Thoracic aorta (tissue), 2 donors: ENCODE measurements around the gene NKD1. TPM values are rescaled to one million over a fixed set of nuclear protein-coding genes. Genes with fewer than 3 reads are reported as not detected.

Experiments used
- ATAC-seq: fragments of 150-250 bp; one replicate; pipeline ENCODE4 v1.8.0; 2017; ENCODE audit warnings: low read depth; ENCODE audit not compliant: insufficient number of reproducible peaks, low FRiP score
- DNase-seq: peaks from one replicate; pipeline ENCODE4 v3.0.0-alpha.2; 2020; ENCODE audit warnings: low spot score
- H3K27ac ChIP-seq, 2 donors: fragments of 200-600 bp; sonication (generic); 1 replicate in 1 of 2; 2 replicates in 1 of 2; pipeline ENCODE4 v1.5.1; 2016; ENCODE audit warnings: mild to moderate bottlenecking in 2 of 2, moderate library complexity in 2 of 2
- H3K27me3 ChIP-seq: fragments of 200-600 bp; sonication (generic); replicated peaks from 2 replicates; pipeline ENCODE4 v1.6.0; 2016; ENCODE audit warnings: mild to moderate bottlenecking; ENCODE audit not compliant: insufficient read depth
- H3K36me3 ChIP-seq: fragments of 200-600 bp; sonication (generic); one replicate; pipeline ENCODE4 v1.5.1; 2016
- H3K4me1 ChIP-seq, 2 donors: fragments of 200-600 bp; sonication (generic); 1 replicate in 1 of 2; 2 replicates in 1 of 2; pipeline versions ENCODE4 v1.5.1 to v1.6.0; 2016; ENCODE audit warnings: low read depth in 2 of 2, mild to moderate bottlenecking in 1 of 2; ENCODE audit not compliant: control insufficient read depth in 1 of 2
- H3K4me3 ChIP-seq: fragments of 200-600 bp; sonication (generic); 2 replicates; pipeline ENCODE4 v1.5.1; 2016; ENCODE audit warnings: mild to moderate bottlenecking
- H3K9me3 ChIP-seq: fragments of 200-600 bp; sonication (generic); 2 replicates; pipeline ENCODE4 v1.5.1; 2016
- total RNA-seq, 2 donors: library from RNA; depleted of rRNA; stranded (reverse); fragments of >200 nt; gene quantifications; one replicate each; pipeline versions ENCODE4 v1.1.0 to v1.2.3, GENCODE V29; 2016
- TF ChIP-seq, protein P1 (sequence below): fragments of 200-600 bp; sonication (generic); IDR thresholded peaks from one replicate; pipeline ENCODE4 v1.5.1; 2019; ENCODE audit warnings: antibody characterized with exemption

The NKD1 gene
- total RNA-seq, 2 donors from 2014 or later, result 30.2 to 41.7 TPM

DNA sequence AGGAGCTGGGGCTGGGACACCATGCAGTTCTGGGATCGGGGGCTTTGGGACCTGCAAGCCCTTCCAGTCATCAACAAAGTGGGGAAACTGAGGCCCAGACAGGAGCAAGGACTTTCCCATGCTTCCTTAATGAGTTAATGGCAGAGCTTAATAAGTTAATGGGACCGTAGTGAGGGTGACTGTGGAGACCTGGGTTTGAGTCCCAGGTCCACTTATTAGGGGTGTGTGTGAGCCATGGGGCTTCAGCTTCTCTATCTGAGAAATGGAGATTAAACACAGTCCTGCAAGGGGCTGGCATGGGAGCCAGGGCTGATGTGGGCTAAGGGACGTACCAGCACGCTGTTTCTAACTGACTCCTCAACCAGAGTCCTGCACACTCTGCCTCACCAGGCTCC lies 41.7 kb upstream of the NKD1 start:
- Histone ChIP-seq H3K9me3 (no peaks in the 10 kb centered on the region), H3K27me3 (no peaks in the 10 kb centered on the region), H3K4me3 (no peak overlapping the region), H3K4me1 (peaks cover 0 to 3% of the 10 kb centered on the region in 2 donors), H3K36me3 (no peaks in the 10 kb centered on the region), H3K27ac (no peak overlapping the region)
- DNase-seq (no peak), ATAC-seq (no peak)
- TF ChIP-seq, protein P1, sequence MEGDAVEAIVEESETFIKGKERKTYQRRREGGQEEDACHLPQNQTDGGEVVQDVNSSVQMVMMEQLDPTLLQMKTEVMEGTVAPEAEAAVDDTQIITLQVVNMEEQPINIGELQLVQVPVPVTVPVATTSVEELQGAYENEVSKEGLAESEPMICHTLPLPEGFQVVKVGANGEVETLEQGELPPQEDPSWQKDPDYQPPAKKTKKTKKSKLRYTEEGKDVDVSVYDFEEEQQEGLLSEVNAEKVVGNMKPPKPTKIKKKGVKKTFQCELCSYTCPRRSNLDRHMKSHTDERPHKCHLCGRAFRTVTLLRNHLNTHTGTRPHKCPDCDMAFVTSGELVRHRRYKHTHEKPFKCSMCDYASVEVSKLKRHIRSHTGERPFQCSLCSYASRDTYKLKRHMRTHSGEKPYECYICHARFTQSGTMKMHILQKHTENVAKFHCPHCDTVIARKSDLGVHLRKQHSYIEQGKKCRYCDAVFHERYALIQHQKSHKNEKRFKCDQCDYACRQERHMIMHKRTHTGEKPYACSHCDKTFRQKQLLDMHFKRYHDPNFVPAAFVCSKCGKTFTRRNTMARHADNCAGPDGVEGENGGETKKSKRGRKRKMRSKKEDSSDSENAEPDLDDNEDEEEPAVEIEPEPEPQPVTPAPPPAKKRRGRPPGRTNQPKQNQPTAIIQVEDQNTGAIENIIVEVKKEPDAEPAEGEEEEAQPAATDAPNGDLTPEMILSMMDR, result no peak

DNA sequence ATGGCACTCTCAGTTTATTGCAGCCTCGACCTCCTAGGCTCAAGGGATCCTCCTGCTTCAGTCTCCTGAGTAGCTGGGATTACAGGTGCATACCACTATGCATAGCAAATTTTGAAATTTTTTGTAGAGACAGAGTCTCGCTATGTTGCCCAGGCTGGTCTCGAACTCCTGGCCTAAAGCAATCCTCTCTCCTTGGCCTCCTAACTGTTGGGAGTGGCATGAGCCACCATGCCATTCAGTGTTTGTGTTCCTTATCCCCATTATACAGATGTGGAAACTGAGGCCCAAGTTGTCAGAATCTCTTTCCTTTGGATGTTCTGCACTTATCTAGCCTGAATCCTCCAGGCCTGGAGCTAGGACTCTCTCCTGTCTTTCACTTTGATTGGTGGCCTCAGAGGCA lies 40.8 kb upstream of the NKD1 start:
- H3K9me3 ChIP-seq, result no peaks in the 10 kb centered on the region
- no peak for ATAC-seq
- no peaks in the 10 kb centered on the region for H3K4me1 ChIP-seq
- H3K36me3 ChIP-seq, result no peaks in the 10 kb centered on the region
- no peak overlapping the region for H3K27ac ChIP-seq
- H3K27me3 ChIP-seq, result no peaks in the 10 kb centered on the region
- no peak overlapping the region for H3K4me3 ChIP-seq
- TF ChIP-seq, protein P1, result no peak
- DNase-seq, result no peak

DNA sequence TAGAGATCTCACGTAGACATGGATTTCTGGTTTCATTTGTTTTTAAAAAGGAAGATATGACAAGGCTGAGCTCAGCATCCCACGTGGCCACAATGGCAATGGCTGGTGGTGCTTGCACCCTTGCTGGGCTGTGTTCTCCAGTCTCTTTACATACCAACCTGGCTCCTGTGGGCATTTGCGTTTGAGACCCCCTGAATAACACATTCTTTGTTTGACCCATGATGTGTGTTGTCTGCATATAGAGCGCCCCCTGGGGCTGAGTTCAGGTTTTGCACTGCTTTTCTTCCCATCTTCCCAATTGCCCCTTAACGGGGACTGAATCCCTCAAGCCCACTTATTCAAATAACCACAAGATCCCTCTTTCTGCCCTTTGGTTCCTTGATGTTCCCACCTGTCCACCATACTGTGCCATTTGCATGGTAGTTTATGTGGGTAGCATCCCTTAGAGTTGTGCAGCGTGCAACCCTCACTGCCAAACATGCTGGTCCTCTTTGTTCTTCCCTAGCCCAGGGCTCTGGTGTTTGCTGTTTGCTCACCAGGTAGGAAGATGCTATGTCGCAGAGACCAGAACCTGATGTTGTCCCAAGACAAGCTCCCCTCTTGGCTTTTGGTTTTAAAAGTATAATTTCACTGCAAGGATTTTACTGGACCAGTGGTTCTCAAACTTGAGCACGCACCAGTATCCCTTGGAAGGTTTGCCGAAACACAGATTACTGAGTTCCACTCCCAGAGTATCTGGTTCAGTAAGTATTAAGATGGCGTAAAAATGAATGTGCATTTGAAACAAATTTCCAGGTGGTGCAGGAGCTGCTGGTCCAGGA lies 38.5 kb upstream of the NKD1 start:
- TF ChIP-seq, protein P1, result peak; percentile 46
- DNase-seq (no peak), ATAC-seq (no peak)
- Histone ChIP-seq H3K9me3 (no peaks in the 10 kb centered on the region), H3K4me1 (no peaks in the 10 kb centered on the region), H3K4me3 (no peak overlapping the region), H3K27ac (no peak overlapping the region), H3K36me3 (no peaks in the 10 kb centered on the region), H3K27me3 (no peaks in the 10 kb centered on the region)

DNA sequence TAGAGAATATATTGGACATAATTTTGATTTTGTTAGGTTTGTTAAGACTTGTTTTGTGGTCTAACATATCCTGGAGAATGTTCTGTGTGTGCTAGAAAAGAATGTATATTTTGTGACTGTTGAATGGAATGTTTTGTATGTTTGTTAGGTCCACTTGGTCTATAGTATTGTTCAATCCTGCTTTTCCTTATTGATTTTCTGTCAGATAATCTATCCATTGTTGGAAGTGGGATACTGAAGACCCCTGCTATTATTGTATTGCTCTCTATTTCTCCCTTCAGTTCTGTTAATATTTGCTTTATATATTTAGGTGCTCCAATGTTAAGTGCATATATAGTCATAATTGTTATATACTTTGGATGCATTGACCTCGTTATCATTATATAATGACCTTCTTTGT lies 33.0 kb upstream of the NKD1 start:
- DNase-seq (no peak), ATAC-seq (no peak)
- Histone ChIP-seq H3K4me1 (no peaks in the 10 kb centered on the region), H3K9me3 (peaks cover 8% of the 10 kb centered on the region), H3K27ac (no peak overlapping the region), H3K36me3 (no peaks in the 10 kb centered on the region), H3K27me3 (no peaks in the 10 kb centered on the region), H3K4me3 (no peak overlapping the region)
- TF ChIP-seq, protein P1, result no peak

DNA sequence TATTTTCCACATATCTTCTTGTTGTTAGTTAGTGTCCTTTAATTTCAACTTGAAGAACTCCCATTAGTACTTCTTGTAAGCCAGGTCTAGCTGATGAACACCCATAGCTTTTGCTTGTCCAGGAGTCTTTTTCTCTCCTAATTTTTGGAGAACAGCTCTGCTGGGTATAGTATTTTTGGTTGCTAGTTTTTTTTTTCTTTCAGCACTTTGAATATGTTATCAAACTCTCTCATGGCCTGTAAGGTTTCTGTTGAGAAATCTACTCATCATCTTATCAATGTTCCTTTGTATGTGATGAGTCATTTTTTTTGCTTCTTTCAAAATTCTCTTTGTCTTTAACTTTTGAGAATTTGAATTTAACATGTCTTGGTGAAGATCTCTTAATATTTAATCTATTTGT lies 31.8 kb upstream of the NKD1 start:
- Histone ChIP-seq H3K4me1 (no peaks in the 10 kb centered on the region), H3K4me3 (no peak overlapping the region), H3K36me3 (no peaks in the 10 kb centered on the region), H3K27ac (no peak overlapping the region), H3K27me3 (no peaks in the 10 kb centered on the region), H3K9me3 (peaks cover 8% of the 10 kb centered on the region)
- DNase-seq, result no peak
- TF ChIP-seq, protein P1, result no peak
- ATAC-seq, result no peak
